Measurements from ENCODE around the gene PADI1.

DNA sequence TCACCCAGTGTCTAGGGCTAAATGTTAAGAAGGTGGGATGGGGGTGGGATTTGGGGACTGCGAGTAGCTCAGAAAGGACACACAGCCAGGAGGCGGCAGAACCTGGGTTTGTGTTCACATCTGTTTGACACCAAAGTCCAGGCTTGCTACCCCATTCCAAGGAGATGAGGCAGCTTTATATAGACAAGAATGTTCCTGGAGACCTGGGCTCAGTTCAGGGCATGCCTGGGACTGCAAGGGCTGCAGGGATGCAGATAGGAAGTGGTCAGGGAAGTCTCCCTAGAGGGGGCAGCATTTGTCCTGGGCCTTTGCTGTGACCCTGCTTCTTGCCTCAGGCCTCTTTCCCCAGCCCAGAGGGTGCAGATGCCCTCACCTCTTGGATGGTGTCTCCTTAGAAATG lies 60.2 kb downstream of the PADI1 start:
- TF ChIP-seq CTCF (IDR thresholded peaks at IDR 0.05; ENCODE audit: poor library complexity, severe bottlenecking) (no peak), EZH2 (IDR thresholded peaks at IDR 0.05; ENCODE audit: borderline replicate concordance, insufficient read depth, low read length, poor library complexity, severe bottlenecking) (no peak), TAF1 (IDR thresholded peaks at IDR 0.05; ENCODE audit: low read depth) (no peak), RAD21 (conservative IDR thresholded peaks at IDR 0.05) (no peak)

Data from neural cell (in vitro differentiated cells).